ENCODE results near the gene SLC16A4. TPM values are rescaled to one million over a fixed set of nuclear protein-coding genes. Genes with fewer than 3 reads are reported as not detected.

Gene SLC16A4
- total RNA-seq, 1 donor, result 76.0 TPM

DNA sequence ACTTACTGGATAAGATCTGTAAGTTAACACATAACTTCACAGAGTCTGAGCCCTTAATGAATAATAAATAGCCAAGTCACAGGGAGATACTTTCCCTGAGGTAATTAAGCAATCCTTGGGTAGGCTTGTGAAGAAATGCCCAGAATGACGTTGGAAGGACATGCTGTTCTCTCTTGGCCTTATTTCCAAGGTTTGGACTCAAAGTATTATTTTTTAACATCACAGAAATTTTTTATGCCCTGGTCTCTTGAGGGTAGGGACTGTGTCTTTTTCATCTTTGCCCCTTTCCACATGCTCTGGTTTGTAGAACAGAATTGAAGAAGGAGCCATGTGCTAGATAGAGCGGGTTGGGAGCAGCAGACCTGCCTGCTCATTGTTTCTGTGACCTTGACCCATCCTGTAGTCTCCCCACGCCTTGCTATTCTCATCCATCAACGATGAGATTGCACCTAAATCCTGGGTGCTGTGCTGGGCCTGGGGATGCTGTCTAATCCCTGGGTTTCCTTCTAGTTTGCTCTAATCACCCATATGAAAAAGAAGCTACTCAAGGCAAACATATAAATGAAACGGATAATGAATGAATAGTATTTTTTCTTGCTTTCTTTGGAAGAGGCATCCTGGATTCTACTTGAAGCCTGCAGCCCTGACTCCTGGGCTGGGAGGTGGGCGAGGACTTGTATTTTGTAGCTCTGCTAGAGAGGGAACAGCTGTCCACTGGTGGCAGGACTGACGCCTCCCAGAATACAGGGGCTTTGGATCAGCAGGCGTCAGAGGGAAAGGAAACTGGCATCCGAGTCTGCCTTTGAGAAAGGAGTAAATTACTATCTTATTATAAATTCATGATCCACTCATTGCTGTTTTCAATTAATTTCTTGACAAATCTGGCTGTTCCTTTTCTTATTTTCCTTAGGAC, 34.1 kb upstream of the SLC16A4 start:
- Histone ChIP-seq H3K27me3 (ENCODE audit: insufficient read depth, low read length) (peaks cover 9% of the 10 kb centered on the region), H3K4me3 (ENCODE audit: insufficient read depth, low read length) (no peak overlapping the region), H4K20me1 (ENCODE audit: insufficient read depth, low read length) (no peaks in the 10 kb centered on the region), H3K36me3 (ENCODE audit: insufficient read depth, low read length) (no peaks in the 10 kb centered on the region), H3K4me1 (ENCODE audit: insufficient read depth, low read length) (no peaks in the 10 kb centered on the region), H3K9me3 (ENCODE audit: low read depth, low read length) (no peaks in the 10 kb centered on the region), H2AFZ (ENCODE audit: low read length) (no peak overlapping the region), H3K79me2 (ENCODE audit: insufficient read depth, low read length) (no peaks in the 10 kb centered on the region), H3K4me2 (ENCODE audit: insufficient read depth, low read length) (no peak overlapping the region), H3K27ac (ENCODE audit: low read depth, low read length) (no peak overlapping the region)
- DNase-seq (ENCODE audit: insufficient read length, low spot score, missing footprints), result no peak
- TF ChIP-seq, protein P1, sequence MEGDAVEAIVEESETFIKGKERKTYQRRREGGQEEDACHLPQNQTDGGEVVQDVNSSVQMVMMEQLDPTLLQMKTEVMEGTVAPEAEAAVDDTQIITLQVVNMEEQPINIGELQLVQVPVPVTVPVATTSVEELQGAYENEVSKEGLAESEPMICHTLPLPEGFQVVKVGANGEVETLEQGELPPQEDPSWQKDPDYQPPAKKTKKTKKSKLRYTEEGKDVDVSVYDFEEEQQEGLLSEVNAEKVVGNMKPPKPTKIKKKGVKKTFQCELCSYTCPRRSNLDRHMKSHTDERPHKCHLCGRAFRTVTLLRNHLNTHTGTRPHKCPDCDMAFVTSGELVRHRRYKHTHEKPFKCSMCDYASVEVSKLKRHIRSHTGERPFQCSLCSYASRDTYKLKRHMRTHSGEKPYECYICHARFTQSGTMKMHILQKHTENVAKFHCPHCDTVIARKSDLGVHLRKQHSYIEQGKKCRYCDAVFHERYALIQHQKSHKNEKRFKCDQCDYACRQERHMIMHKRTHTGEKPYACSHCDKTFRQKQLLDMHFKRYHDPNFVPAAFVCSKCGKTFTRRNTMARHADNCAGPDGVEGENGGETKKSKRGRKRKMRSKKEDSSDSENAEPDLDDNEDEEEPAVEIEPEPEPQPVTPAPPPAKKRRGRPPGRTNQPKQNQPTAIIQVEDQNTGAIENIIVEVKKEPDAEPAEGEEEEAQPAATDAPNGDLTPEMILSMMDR (IDR thresholded peaks at IDR 0.05; ENCODE audit: extremely low read depth, low read depth, low read length), result no peak

- TF ChIP-seq, protein P1 (IDR thresholded peaks at IDR 0.05; ENCODE audit: extremely low read depth, low read depth, low read length), result no peak
- Histone ChIP-seq H2AFZ (ENCODE audit: low read length) (no peak overlapping the region), H4K20me1 (ENCODE audit: insufficient read depth, low read length) (no peaks in the 10 kb centered on the region), H3K36me3 (ENCODE audit: insufficient read depth, low read length) (no peaks in the 10 kb centered on the region), H3K27me3 (ENCODE audit: insufficient read depth, low read length) (peaks cover 5% of the 10 kb centered on the region), H3K4me2 (ENCODE audit: insufficient read depth, low read length) (no peak overlapping the region), H3K4me3 (ENCODE audit: insufficient read depth, low read length) (no peak overlapping the region), H3K79me2 (ENCODE audit: insufficient read depth, low read length) (no peaks in the 10 kb centered on the region), H3K27ac (ENCODE audit: low read depth, low read length) (no peak overlapping the region), H3K9me3 (ENCODE audit: low read depth, low read length) (no peaks in the 10 kb centered on the region), H3K4me1 (ENCODE audit: insufficient read depth, low read length) (no peaks in the 10 kb centered on the region)
- peak; percentile 74 for DNase-seq (ENCODE audit: insufficient read length, low spot score, missing footprints)
These were observed 30.3 kb upstream of the SLC16A4 start for GRCh38 chr1:110420874-110421793.

GRCh38 chr1:110420023-110420662, 29.3 kb upstream of the SLC16A4 start:
- Histone ChIP-seq H2AFZ (ENCODE audit: low read length) (no peak overlapping the region), H3K4me2 (ENCODE audit: insufficient read depth, low read length) (no peak overlapping the region), H3K9me3 (ENCODE audit: low read depth, low read length) (no peaks in the 10 kb centered on the region), H3K27me3 (ENCODE audit: insufficient read depth, low read length) (peaks cover 5% of the 10 kb centered on the region), H3K79me2 (ENCODE audit: insufficient read depth, low read length) (no peaks in the 10 kb centered on the region), H3K27ac (ENCODE audit: low read depth, low read length) (no peak overlapping the region), H3K36me3 (ENCODE audit: insufficient read depth, low read length) (no peaks in the 10 kb centered on the region), H3K4me3 (ENCODE audit: insufficient read depth, low read length) (no peak overlapping the region), H4K20me1 (ENCODE audit: insufficient read depth, low read length) (no peaks in the 10 kb centered on the region), H3K4me1 (ENCODE audit: insufficient read depth, low read length) (no peaks in the 10 kb centered on the region)
- TF ChIP-seq, protein P1 (IDR thresholded peaks at IDR 0.05; ENCODE audit: extremely low read depth, low read depth, low read length), result no peak
- DNase-seq (ENCODE audit: insufficient read length, low spot score, missing footprints), result peak; percentile 61
